GM12878 (cell line): Measurements from ENCODE around the gene VSTM2L. TPM values are rescaled to one million over a fixed set of nuclear protein-coding genes. Genes with fewer than 3 reads are reported as not detected.

Source experiments
- ATAC-seq: fragments of 200-7000 bp; cut with Tn5 transposase; 3 replicates; pipeline ENCODE4 v1.9.1; 2020; ENCODE audit warnings: mild to moderate bottlenecking, moderate library complexity
- BruUV-seq: library from RNA; stranded (reverse); fragments of 400-500 nt; replicated peaks from 2 replicates; lab custom pipeline; 2021; lab: Mats Ljungman, UMichigan
- CTCF ChIA-PET: fragments of 300-600 bp; sonication (Branson Sonifier 250); formaldehyde crosslinking; extraction: SDS; loops from one replicate; lab custom pipeline; 2021; ENCODE audit warnings: inconsistent platforms; lab: Yijun Ruan, JAX
- POLR2A ChIA-PET: fragments of 350-600 bp; formaldehyde crosslinking; extraction: SDS; loops from one replicate; lab custom pipeline; 2021; ENCODE audit warnings: inconsistent platforms; lab: Charles Lee
- RAD21 ChIA-PET: fragments of 300-600 bp; sonication (Branson Sonifier 250); formaldehyde crosslinking; loops from one replicate; lab custom pipeline; 2023; ENCODE audit warnings: antibody characterized with exemption; ENCODE audit not compliant: unreplicated experiment; lab: Charles Lee
- SMC1A ChIA-PET: fragments of 300-600 bp; sonication (Branson Sonifier 250); formaldehyde crosslinking; loops from one replicate; lab custom pipeline; 2023; ENCODE audit not compliant: unreplicated experiment, uncharacterized antibody; lab: Charles Lee
- DNase-seq: peaks from one replicate; pipeline ENCODE4 v3.0.0-alpha.2; 2011; ENCODE audit warnings: low read depth, low spot score
- FAIRE-seq: peaks from 3 replicates; lab custom pipeline; 2011; peaks lifted over from hg19 to GRCh38; lab: Jason Lieb, UNC
- H2AFZ ChIP-seq: 2 replicates; pipeline ENCODE4 v1.6.0; 2011; ENCODE audit warnings: low read depth, low read length, control low read depth; ENCODE audit not compliant: control insufficient read depth
- H3K27ac ChIP-seq: 2 replicates; pipeline ENCODE4 v1.5.1; 2011; ENCODE audit warnings: control low read depth; ENCODE audit not compliant: control insufficient read depth, insufficient read depth
- H3K27me3 ChIP-seq, 2 experiments: replicated peaks in 1 of 2; 2 replicates each; pipeline versions ENCODE4 v1.6.0 to v1.6.1; 2011; ENCODE audit warnings: low read length in 1 of 2; ENCODE audit not compliant: control insufficient read depth in 2 of 2, insufficient read depth in 2 of 2
- H3K36me3 ChIP-seq, 2 experiments: 2 replicates each; pipeline ENCODE4 v1.5.1; 2011; ENCODE audit warnings: low read length in 1 of 2; ENCODE audit not compliant: control insufficient read depth in 2 of 2, insufficient read depth in 2 of 2
- H3K4me1 ChIP-seq: 2 replicates; pipeline ENCODE4 v1.6.1; 2011; ENCODE audit warnings: mild to moderate bottlenecking, low read length, moderate library complexity, mixed read lengths; ENCODE audit not compliant: control insufficient read depth, insufficient read depth
- H3K4me2 ChIP-seq: 2 replicates; pipeline ENCODE4 v1.6.0; 2011; ENCODE audit warnings: control low read depth; ENCODE audit not compliant: control insufficient read depth, insufficient read depth
- H3K4me3 ChIP-seq: fragments of 200-600 bp; sonication (generic); 2 replicates; pipeline ENCODE4 v1.5.1; 2016
- H3K79me2 ChIP-seq: 2 replicates; pipeline ENCODE4 v1.6.0; 2011; ENCODE audit warnings: low read length; ENCODE audit not compliant: control insufficient read depth, insufficient read depth
- H3K9ac ChIP-seq: 2 replicates; pipeline ENCODE4 v1.8.0; 2011; ENCODE audit warnings: low read length, control low read depth, mixed read lengths; ENCODE audit not compliant: control insufficient read depth, insufficient read depth
- H3K9me3 ChIP-seq: replicated peaks from 3 replicates; pipeline ENCODE4 v1.5.1; 2011; ENCODE audit warnings: mild to moderate bottlenecking, low read length; ENCODE audit not compliant: control insufficient read depth, insufficient read depth
- H4K20me1 ChIP-seq: 2 replicates; pipeline ENCODE4 v1.6.0; 2011; ENCODE audit not compliant: control insufficient read depth, insufficient read depth
- BHLHE40 ChIP-seq, 2 experiments: fragments of 450-650 bp in 1 of 2; IDR thresholded peaks; 2 replicates each; pipeline ENCODE4 v1.6.1; 2011 to 2017; ENCODE audit warnings: low read depth in 2 of 2, borderline replicate concordance in 1 of 2, improper control_type of control experiment in 1 of 2, low read length in 1 of 2, mild to moderate bottlenecking in 1 of 2
- FOS ChIP-seq: IDR thresholded peaks from 3 replicates; pipeline ENCODE4 v1.6.1; 2011; ENCODE audit warnings: borderline replicate concordance; ENCODE audit not compliant: insufficient read length; ENCODE audit errors: extremely low read depth
- FOXM1 ChIP-seq: IDR thresholded peaks from 2 replicates; pipeline ENCODE4 v1.6.1; 2012; ENCODE audit warnings: low read depth, mild to moderate bottlenecking, inconsistent platforms, low read length, moderate library complexity
- POLR2AphosphoS5 ChIP-seq: IDR thresholded peaks from 2 replicates; pipeline ENCODE4 v1.6.1; 2011; ENCODE audit warnings: mild to moderate bottlenecking, low read length, inconsistent platforms
- RB1 ChIP-seq: fragments of 450-650 bp; formaldehyde crosslinking; IDR thresholded peaks from 2 replicates; pipeline ENCODE4 v1.6.1; 2017; ENCODE audit warnings: mild to moderate bottlenecking, borderline replicate concordance
- SKIL ChIP-seq: fragments of 450-650 bp; IDR thresholded peaks from 2 replicates; pipeline ENCODE4 v1.6.1; 2017; ENCODE audit warnings: mild to moderate bottlenecking, low read depth, inconsistent platforms; ENCODE audit not compliant: poor library complexity, severe bottlenecking
- WRNIP1 ChIP-seq: IDR thresholded peaks from 2 replicates; pipeline ENCODE4 v1.6.1; 2011; ENCODE audit warnings: low read depth, low read length, improper control_type of control experiment, borderline replicate concordance
- YBX1 ChIP-seq: fragments of 450-650 bp; IDR thresholded peaks from 2 replicates; pipeline ENCODE4 v1.6.1; 2016; ENCODE audit warnings: antibody characterized with exemption
- WGBS: methylation state at CpG from one replicate; pipeline ENCODE4 v1.1.6; 2016; ENCODE audit warnings: low lambda C conversion rate; ENCODE audit not compliant: insufficient replicate concordance, insufficient coverage; ENCODE audit errors: missing lambda C conversion rate; 5-methylcytosine and 5-hydroxymethylcytosine counted together
- in situ Hi-C: fragments of 300-500 bp; cut with MboI; formaldehyde crosslinking; loops from 9 replicates; pipeline ENCODE4 v1.14.3; 2018; ENCODE audit warnings: mixed read lengths
- intact Hi-C: fragments of 100-400 bp; cut with micrococcal nuclease; formaldehyde crosslinking; loops from one replicate; pipeline ENCODE4 v1.14.2; 2022; ENCODE audit not compliant: unreplicated experiment
- polyA plus RNA-seq, 11 experiments: library from polyadenylated mRNA; depleted of rRNA in 4 of 11; unstranded in 6 of 11; stranded (reverse) in 5 of 11; fragments of >200 nt; fragmentation: Nextera tagmentation in 4 of 11; fragmentation: Illumina TruSeq in 1 of 11; extraction: Ambion mirVana in 4 of 11; extraction: Trizol in 1 of 11; gene quantifications; 1 replicate in 1 of 11; 2 replicates in 10 of 11; pipeline versions ENCODE4 v1.2.1 to v1.2.3, GENCODE V29; 2011 to 2016; ENCODE audit warnings: inconsistent platforms in 2 of 11, missing spikeins in 2 of 11, low read depth in 1 of 11
- total RNA-seq, 4 experiments: library from RNA; depleted of rRNA in 3 of 4; stranded (reverse); fragments of >200 nt in 3 of 4; fragmentation: Illumina TruSeq in 1 of 4; extraction: Trizol in 1 of 4; gene quantifications; 2 replicates each; pipeline versions ENCODE4 v1.2.1 to v1.2.3, GENCODE V29; 2013 to 2021
- TF ChIP-seq, protein P1 (sequence below): fragments of 150-350 bp; IDR thresholded peaks from 2 replicates; pipeline ENCODE4 v1.6.1; 2016; ENCODE audit warnings: low read depth, low read length
- TF ChIP-seq, protein P2 (sequence below): fragments of 450-650 bp; IDR thresholded peaks from 2 replicates; pipeline ENCODE4 v1.6.1; 2016; ENCODE audit warnings: mild to moderate bottlenecking, moderate library complexity, borderline replicate concordance
- TF ChIP-seq, protein P3 (sequence below): IDR thresholded peaks from 2 replicates; pipeline ENCODE4 v1.6.1; 2011; ENCODE audit warnings: borderline replicate concordance, low read depth, mild to moderate bottlenecking, moderate library complexity, mixed read lengths, low read length; ENCODE audit not compliant: insufficient read depth; ENCODE audit errors: extremely low read length

Gene VSTM2L
- total and polyA plus RNA-seq, 10 of the 15 experiments (the other 5 are each of a cell fraction or from before 2014, with no cell fraction given): 0.05 to 1.5 (median 0.63) TPM; not detected in 2

DNA sequence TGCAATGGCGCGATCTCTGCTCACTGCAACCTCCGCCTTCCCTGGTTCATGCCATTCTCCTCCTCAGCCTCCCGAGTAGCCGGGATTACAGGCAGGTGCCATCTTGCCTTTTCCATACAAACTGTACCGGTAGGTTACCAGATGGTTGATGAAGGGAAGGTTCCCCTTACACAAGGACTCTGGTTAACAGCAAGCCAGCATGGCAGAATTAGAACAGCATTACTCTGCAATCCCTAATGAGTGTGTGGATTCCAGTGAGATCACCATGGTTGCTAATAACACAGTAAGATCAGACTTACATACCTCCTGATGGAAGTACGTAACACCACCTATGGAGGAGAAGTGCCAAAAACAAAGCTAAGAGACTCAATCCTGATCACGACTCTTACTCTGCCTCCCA is 78.6 kb downstream of the VSTM2L start (continued):
- TF ChIP-seq FOS: no peak
- TF ChIP-seq FOXM1: no peak
- no peak for TF ChIP-seq WRNIP1
- TF ChIP-seq, all 136 proteins: peak for 0

DNA sequence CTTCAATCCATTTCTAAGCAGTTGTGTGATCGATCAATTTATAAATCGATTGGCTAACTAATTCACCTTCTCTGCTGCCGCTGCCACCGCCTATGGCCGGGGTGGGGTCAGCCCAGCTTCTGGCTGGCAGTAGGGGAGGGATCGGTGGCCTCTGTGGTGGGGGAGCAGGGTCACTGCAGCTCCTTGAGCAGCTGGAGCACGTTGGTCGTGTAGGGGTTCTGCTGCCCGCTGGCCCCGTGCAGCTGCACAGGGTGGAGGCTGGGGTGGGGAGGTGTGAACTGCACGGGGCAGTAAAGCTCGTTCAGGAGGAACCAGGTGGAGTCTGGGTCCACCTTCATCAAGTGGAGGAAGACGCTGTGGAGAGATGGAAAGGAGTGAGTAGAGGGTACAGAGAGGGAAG is 80.4 kb downstream of the VSTM2L start:
- Histone ChIP-seq H3K79me2 (no peaks in the 10 kb centered on the region), H2AFZ (no peak overlapping the region), H3K4me2 (no peak overlapping the region), H3K4me1 (no peaks in the 10 kb centered on the region), H3K9ac (no peak overlapping the region), H3K27ac (no peak overlapping the region), H4K20me1 (no peaks in the 10 kb centered on the region), H3K9me3 (no peaks in the 10 kb centered on the region), H3K27me3 (no peaks in the 10 kb centered on the region), H3K36me3 (no peaks in the 10 kb centered on the region; a peak in 2 of 4 replicates), H3K4me3 (no peak overlapping the region)
- ChIA-PET RAD21 (no interaction called here), CTCF (interaction anchor here (1.3 to 2.8 kb wide), 2 partner anchors 9 to 11 kb away, joined by 4 to 8 read pairs; no protein-coding TSS in a partner anchor), POLR2A (no interaction called here), SMC1A (interaction anchor here (0.6 kb wide), 1 partner anchor 94 kb away, joined by 3 read pairs; no protein-coding TSS in a partner anchor)
- ATAC-seq (no peak), DNase-seq (no peak), FAIRE-seq (no peak)
- 98% methylated on average over 13 of the region's 13 CpGs for WGBS
- in situ Hi-C loops (no loop called here), intact Hi-C loops (no loop called here)
- BruUV-seq: no TSS peak
- TF ChIP-seq POLR2AphosphoS5 (no peak), YBX1 (no peak), FOS (no peak), SKIL (no peak), BHLHE40 (IDR thresholded peaks at IDR 0.05; ENCODE audit: borderline replicate concordance in 1 of 2, low read depth in 2 of 2, low read length in 1 of 2) (no peak), RB1 (no peak)
- TF ChIP-seq, protein P1, sequence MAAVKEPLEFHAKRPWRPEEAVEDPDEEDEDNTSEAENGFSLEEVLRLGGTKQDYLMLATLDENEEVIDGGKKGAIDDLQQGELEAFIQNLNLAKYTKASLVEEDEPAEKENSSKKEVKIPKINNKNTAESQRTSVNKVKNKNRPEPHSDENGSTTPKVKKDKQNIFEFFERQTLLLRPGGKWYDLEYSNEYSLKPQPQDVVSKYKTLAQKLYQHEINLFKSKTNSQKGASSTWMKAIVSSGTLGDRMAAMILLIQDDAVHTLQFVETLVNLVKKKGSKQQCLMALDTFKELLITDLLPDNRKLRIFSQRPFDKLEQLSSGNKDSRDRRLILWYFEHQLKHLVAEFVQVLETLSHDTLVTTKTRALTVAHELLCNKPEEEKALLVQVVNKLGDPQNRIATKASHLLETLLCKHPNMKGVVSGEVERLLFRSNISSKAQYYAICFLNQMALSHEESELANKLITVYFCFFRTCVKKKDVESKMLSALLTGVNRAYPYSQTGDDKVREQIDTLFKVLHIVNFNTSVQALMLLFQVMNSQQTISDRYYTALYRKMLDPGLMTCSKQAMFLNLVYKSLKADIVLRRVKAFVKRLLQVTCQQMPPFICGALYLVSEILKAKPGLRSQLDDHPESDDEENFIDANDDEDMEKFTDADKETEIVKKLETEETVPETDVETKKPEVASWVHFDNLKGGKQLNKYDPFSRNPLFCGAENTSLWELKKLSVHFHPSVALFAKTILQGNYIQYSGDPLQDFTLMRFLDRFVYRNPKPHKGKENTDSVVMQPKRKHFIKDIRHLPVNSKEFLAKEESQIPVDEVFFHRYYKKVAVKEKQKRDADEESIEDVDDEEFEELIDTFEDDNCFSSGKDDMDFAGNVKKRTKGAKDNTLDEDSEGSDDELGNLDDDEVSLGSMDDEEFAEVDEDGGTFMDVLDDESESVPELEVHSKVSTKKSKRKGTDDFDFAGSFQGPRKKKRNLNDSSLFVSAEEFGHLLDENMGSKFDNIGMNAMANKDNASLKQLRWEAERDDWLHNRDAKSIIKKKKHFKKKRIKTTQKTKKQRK: no peak
- TF ChIP-seq, protein P2, sequence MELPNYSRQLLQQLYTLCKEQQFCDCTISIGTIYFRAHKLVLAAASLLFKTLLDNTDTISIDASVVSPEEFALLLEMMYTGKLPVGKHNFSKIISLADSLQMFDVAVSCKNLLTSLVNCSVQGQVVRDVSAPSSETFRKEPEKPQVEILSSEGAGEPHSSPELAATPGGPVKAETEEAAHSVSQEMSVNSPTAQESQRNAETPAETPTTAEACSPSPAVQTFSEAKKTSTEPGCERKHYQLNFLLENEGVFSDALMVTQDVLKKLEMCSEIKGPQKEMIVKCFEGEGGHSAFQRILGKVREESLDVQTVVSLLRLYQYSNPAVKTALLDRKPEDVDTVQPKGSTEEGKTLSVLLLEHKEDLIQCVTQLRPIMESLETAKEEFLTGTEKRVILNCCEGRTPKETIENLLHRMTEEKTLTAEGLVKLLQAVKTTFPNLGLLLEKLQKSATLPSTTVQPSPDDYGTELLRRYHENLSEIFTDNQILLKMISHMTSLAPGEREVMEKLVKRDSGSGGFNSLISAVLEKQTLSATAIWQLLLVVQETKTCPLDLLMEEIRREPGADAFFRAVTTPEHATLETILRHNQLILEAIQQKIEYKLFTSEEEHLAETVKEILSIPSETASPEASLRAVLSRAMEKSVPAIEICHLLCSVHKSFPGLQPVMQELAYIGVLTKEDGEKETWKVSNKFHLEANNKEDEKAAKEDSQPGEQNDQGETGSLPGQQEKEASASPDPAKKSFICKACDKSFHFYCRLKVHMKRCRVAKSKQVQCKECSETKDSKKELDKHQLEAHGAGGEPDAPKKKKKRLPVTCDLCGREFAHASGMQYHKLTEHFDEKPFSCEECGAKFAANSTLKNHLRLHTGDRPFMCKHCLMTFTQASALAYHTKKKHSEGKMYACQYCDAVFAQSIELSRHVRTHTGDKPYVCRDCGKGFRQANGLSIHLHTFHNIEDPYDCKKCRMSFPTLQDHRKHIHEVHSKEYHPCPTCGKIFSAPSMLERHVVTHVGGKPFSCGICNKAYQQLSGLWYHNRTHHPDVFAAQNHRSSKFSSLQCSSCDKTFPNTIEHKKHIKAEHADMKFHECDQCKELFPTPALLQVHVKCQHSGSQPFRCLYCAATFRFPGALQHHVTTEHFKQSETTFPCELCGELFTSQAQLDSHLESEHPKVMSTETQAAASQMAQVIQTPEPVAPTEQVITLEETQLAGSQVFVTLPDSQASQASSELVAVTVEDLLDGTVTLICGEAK: no peak
- TF ChIP-seq, protein P3, sequence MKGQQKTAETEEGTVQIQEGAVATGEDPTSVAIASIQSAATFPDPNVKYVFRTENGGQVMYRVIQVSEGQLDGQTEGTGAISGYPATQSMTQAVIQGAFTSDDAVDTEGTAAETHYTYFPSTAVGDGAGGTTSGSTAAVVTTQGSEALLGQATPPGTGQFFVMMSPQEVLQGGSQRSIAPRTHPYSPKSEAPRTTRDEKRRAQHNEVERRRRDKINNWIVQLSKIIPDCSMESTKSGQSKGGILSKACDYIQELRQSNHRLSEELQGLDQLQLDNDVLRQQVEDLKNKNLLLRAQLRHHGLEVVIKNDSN: no peak
